ENCODE measurements around the gene ISYNA1. TPM values are rescaled to one million over a fixed set of nuclear protein-coding genes. Genes with fewer than 3 reads are reported as not detected.

ISYNA1 gene
- total and polyA plus RNA-seq, 2 of the 13 experiments (the other 11 are each of a cell fraction or from before 2014, with no cell fraction given) = 29.6 to 48.5 TPM

- TF ChIP-seq RAD51 (IDR thresholded peaks at IDR 0.05; ENCODE audit: borderline replicate concordance) = no peak
- peak; percentile 60; the same call in 1 of the 2 replicates for TF ChIP-seq ZGPAT (CRISPR knock-in tag; IDR thresholded peaks at IDR 0.05)
- 0 out of 2 replicates have a peak, but pooled peaks have one; percentile 39 for TF ChIP-seq ZSCAN25 (CRISPR knock-in tag; IDR thresholded peaks at IDR 0.05)
- peak; percentile 58; the same call in 1 of the 2 replicates for TF ChIP-seq ZNF746 (CRISPR knock-in tag; IDR thresholded peaks at IDR 0.05)
- no peak for TF ChIP-seq ZFAT (CRISPR knock-in tag; conservative IDR thresholded peaks at IDR 0.05)
- TF ChIP-seq ZFP36L2 (CRISPR knock-in tag; IDR thresholded peaks at IDR 0.05) = no peak
- TF ChIP-seq, protein P1, sequence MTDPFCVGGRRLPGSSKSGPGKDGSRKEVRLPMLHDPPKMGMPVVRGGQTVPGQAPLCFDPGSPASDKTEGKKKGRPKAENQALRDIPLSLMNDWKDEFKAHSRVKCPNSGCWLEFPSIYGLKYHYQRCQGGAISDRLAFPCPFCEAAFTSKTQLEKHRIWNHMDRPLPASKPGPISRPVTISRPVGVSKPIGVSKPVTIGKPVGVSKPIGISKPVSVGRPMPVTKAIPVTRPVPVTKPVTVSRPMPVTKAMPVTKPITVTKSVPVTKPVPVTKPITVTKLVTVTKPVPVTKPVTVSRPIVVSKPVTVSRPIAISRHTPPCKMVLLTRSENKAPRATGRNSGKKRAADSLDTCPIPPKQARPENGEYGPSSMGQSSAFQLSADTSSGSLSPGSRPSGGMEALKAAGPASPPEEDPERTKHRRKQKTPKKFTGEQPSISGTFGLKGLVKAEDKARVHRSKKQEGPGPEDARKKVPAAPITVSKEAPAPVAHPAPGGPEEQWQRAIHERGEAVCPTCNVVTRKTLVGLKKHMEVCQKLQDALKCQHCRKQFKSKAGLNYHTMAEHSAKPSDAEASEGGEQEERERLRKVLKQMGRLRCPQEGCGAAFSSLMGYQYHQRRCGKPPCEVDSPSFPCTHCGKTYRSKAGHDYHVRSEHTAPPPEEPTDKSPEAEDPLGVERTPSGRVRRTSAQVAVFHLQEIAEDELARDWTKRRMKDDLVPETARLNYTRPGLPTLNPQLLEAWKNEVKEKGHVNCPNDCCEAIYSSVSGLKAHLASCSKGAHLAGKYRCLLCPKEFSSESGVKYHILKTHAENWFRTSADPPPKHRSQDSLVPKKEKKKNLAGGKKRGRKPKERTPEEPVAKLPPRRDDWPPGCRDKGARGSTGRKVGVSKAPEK (CRISPR knock-in tag; IDR thresholded peaks at IDR 0.05; ENCODE audit: borderline replicate concordance) = no peak
- no peak for TF ChIP-seq EED (CRISPR knock-in tag; IDR thresholded peaks at IDR 0.05)
- no peak for TF ChIP-seq TERF1 (CRISPR knock-in tag; IDR thresholded peaks at IDR 0.05)
- no peak for TF ChIP-seq REL (CRISPR knock-in tag; conservative IDR thresholded peaks at IDR 0.05)
- TF ChIP-seq, protein P2, sequence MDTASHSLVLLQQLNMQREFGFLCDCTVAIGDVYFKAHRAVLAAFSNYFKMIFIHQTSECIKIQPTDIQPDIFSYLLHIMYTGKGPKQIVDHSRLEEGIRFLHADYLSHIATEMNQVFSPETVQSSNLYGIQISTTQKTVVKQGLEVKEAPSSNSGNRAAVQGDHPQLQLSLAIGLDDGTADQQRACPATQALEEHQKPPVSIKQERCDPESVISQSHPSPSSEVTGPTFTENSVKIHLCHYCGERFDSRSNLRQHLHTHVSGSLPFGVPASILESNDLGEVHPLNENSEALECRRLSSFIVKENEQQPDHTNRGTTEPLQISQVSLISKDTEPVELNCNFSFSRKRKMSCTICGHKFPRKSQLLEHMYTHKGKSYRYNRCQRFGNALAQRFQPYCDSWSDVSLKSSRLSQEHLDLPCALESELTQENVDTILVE (CRISPR knock-in tag; IDR thresholded peaks at IDR 0.05) = 0 out of 2 replicates have a peak, but pooled peaks have one; percentile 20
- TF ChIP-seq, protein P3, sequence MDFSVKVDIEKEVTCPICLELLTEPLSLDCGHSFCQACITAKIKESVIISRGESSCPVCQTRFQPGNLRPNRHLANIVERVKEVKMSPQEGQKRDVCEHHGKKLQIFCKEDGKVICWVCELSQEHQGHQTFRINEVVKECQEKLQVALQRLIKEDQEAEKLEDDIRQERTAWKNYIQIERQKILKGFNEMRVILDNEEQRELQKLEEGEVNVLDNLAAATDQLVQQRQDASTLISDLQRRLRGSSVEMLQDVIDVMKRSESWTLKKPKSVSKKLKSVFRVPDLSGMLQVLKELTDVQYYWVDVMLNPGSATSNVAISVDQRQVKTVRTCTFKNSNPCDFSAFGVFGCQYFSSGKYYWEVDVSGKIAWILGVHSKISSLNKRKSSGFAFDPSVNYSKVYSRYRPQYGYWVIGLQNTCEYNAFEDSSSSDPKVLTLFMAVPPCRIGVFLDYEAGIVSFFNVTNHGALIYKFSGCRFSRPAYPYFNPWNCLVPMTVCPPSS (IDR thresholded peaks at IDR 0.05) = no peak
- TF ChIP-seq, protein P4, sequence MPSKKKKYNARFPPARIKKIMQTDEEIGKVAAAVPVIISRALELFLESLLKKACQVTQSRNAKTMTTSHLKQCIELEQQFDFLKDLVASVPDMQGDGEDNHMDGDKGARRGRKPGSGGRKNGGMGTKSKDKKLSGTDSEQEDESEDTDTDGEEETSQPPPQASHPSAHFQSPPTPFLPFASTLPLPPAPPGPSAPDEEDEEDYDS (CRISPR knock-in tag; IDR thresholded peaks at IDR 0.05) = peak; percentile 35; the same call in 1 of the 2 replicates
- TF ChIP-seq ZNF557 (CRISPR knock-in tag; IDR thresholded peaks at IDR 0.05) = no peak
- TF ChIP-seq CENPX (CRISPR knock-in tag; IDR thresholded peaks at IDR 0.05) = no peak
- peak; percentile 50; the same call in 1 of the 2 replicates for TF ChIP-seq ZNF652 (CRISPR knock-in tag; IDR thresholded peaks at IDR 0.05; ENCODE audit: borderline replicate concordance, low read depth)
- TF ChIP-seq FOXP1 (IDR thresholded peaks at IDR 0.05) = no peak
- TF ChIP-seq FOXP1 (CRISPR knock-in tag; IDR thresholded peaks at IDR 0.05) = peak; percentile 62
- no peak for TF ChIP-seq ZEB1 (IDR thresholded peaks at IDR 0.05; ENCODE audit: insufficient replicate concordance, low read depth)
- 0 out of 2 replicates have a peak, but pooled peaks have one; percentile 18 for TF ChIP-seq ZNF235 (CRISPR knock-in tag; IDR thresholded peaks at IDR 0.05; ENCODE audit: borderline replicate concordance)
- 0 out of 2 replicates have a peak, but pooled peaks have one; percentile 33 for TF ChIP-seq MEF2D (CRISPR knock-in tag; IDR thresholded peaks at IDR 0.05)
- no peak for TF ChIP-seq ZNF33B (CRISPR knock-in tag; IDR thresholded peaks at IDR 0.05)
These were observed 37.9 kb upstream of the ISYNA1 start (continued) for GRCh38 chr19:18475762-18476331.
